Stimulated activated naive CD8-positive, alpha-beta T cell treated with anti-CD3 and anti-CD28 coated beads, Interleukin-15, Interleukin-2, amounts not matched to agents 100 U/mL and 50 U/mL, for 24 hours (primary cell): ENCODE data around the gene PPFIA1.

ENCODE experiments used
- ATAC-seq: fragments of 150-1000 bp; cut with Tn5 transposase; one replicate; pipeline ENCODE4 v1.10.0; 2021
- DNase-seq: peaks from one replicate; pipeline ENCODE4 v3.0.0; 2021

The PPFIA1 gene

DNA sequence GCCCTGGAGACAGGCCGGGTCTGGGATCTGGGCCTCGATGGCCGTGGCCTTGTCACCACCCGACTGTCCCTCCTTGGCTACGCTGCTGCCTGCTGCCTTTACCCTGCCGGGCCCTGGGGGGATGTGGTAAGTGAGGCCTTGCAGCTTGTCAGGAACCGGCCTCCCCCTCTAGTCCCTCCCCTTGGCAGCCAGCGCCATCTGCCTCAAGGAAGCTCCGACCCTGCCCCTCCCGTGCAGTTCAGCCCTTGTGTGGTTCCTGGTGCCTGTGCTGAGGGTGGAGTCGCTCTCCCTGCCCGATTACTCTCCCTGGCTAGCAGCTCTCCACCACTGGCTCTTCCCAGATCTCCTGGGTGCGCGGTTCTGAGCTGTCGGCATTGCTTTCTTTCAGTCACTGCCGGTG, 161.6 kb downstream of the PPFIA1 start:
- no peak for ATAC-seq
- DNase-seq: no peak

DNA sequence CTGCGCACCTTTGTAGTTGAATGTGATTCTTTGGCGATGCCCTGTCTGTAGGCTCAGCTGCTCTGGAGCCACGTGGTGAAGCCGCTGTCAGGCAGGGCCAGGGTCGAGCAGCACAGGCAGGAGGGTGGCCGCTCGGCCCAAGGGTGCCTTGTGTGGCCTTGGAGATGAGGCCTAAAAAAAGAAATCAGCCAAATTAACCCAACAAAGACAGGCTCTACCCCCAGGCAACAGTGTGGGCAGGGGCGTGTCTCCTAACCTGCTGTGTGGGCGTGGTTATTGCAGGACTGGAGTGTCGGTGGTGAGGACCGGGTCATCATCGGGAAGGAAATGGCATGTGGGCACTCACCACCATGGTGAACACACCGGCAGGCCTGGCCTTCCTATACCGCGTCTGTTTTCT, 162.1 kb downstream of the PPFIA1 start:
- ATAC-seq: no peak
- no peak for DNase-seq

DNA sequence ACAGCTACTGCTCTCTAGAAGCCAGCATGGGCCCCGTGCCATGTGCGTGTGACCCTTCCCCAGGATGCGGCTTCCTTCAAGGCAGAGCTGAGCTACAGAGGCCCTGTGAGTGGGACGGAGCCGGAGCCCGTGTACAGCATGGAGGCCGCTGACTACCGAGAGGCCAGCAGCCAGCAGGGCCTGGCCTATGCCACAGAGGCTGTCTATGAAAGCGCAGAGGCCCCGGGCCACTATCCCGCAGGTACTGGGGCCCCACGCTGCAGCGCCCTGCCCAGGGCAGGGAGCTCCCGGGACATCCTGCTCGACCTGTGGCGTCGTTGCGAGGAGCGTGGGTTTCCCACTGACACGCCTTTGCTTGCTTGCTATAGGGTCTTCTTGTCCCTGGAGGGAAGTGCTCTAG, 162.5 kb downstream of the PPFIA1 start:
- ATAC-seq (no peak), DNase-seq (no peak)

DNA sequence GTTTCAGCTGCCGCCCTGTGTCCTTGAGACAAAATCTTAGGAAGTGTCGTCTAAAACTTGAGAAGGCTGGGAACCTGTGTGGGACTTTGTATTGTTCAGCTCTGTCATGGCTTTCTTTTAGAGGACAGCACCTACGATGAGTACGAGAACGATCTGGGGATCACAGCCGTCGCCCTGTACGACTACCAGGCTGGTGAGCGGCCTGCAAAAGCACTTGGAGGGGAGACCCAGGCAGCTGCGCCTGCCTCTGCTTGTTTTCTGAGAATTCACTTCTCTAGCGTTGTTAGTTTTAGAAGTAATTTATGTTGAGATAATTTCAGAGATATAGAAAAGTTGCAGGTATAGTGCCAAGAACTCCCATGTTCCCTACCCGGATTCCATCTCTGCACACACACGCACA, 163.0 kb downstream of the PPFIA1 start:
- DNase-seq: no peak
- no peak for ATAC-seq
